SK-N-SH (cell line): Measurements from ENCODE around the gene NID1. TPM values are rescaled to one million over a fixed set of nuclear protein-coding genes. Genes with fewer than 3 reads are reported as not detected.

Source experiments
- CTCF ChIA-PET: fragments of 300-600, 350-600 bp; formaldehyde crosslinking; extraction: SDS; loops from one replicate; lab custom pipeline; 2021; lab: Yijun Ruan, JAX
- POLR2A ChIA-PET: fragments of 350-600 bp; sonication (Branson Sonifier 250); formaldehyde crosslinking; extraction: SDS; loops from one replicate; lab custom pipeline; 2020; ENCODE audit warnings: antibody characterized with exemption, inconsistent platforms; lab: Yijun Ruan, JAX
- DNase-seq: peaks from one replicate; pipeline ENCODE4 v3.0.0; 2012
- H2AFZ ChIP-seq: fragments of 200-600 bp; sonication (generic); 2 replicates; pipeline ENCODE4 v1.8.1; 2016; ENCODE audit warnings: antibody characterized with exemption, mild to moderate bottlenecking, low read depth
- H3F3A ChIP-seq: fragments of 200-600 bp; sonication (generic); replicated peaks from 2 replicates; pipeline ENCODE3; 2016; ENCODE audit warnings: antibody characterized with exemption, mild to moderate bottlenecking; ENCODE audit not compliant: insufficient read depth
- H3K27ac ChIP-seq, 2 experiments: fragments of 200-500 bp in 1 of 2; fragments of 200-600 bp in 1 of 2; sonication (Bioruptor generic) in 1 of 2; sonication (generic), shearing (Covaris generic) in 1 of 2; 2 replicates each; pipeline versions ENCODE4 v1.5.1 to v1.6.1; 2014 to 2016; ENCODE audit warnings: low read depth in 2 of 2, inconsistent platforms in 1 of 2, low read length in 1 of 2, mild to moderate bottlenecking in 1 of 2, mixed read lengths in 1 of 2
- H3K27me3 ChIP-seq: fragments of 200-600 bp; sonication (generic), shearing (Covaris generic); 2 replicates; pipeline ENCODE4 v1.6.1; 2016; ENCODE audit warnings: mixed run types; ENCODE audit not compliant: insufficient read depth
- H3K36me3 ChIP-seq, 2 experiments: fragments of 200-500 bp in 1 of 2; fragments of 200-600 bp in 1 of 2; sonication (Bioruptor generic) in 1 of 2; sonication (generic) in 1 of 2; replicated peaks in 1 of 2; 2 replicates each; pipeline versions ENCODE3 to v1.5.1; 2014 to 2016; ENCODE audit warnings: low read length in 1 of 2, mild to moderate bottlenecking in 1 of 2; ENCODE audit not compliant: insufficient read depth in 2 of 2, control insufficient read depth in 1 of 2
- H3K4me1 ChIP-seq, 2 experiments: fragments of 200-500 bp in 1 of 2; fragments of 200-600 bp in 1 of 2; sonication (Bioruptor generic) in 1 of 2; sonication (generic), shearing (Covaris generic) in 1 of 2; 2 replicates each; pipeline versions ENCODE4 v1.5.1 to v1.6.1; 2014 to 2016; ENCODE audit warnings: low read depth in 1 of 2, low read length in 1 of 2, mixed run types in 1 of 2; ENCODE audit not compliant: insufficient read depth in 2 of 2, control insufficient read depth in 1 of 2
- H3K4me2 ChIP-seq: fragments of 200-600 bp; sonication (generic), shearing (Covaris generic); 2 replicates; pipeline ENCODE4 v1.6.1; 2017; ENCODE audit warnings: mixed run types
- H3K4me3 ChIP-seq, 2 experiments: fragments of 200-500 bp in 1 of 2; fragments of 200-600 bp in 1 of 2; sonication (Bioruptor generic) in 1 of 2; sonication (generic), shearing (Covaris generic) in 1 of 2; 2 replicates each; pipeline versions ENCODE4 v1.5.1 to v1.8.1; 2014 to 2016; ENCODE audit warnings: low read depth in 2 of 2, inconsistent platforms in 1 of 2, low read length in 1 of 2, mild to moderate bottlenecking in 1 of 2, mixed read lengths in 1 of 2, moderate library complexity in 1 of 2
- H3K79me2 ChIP-seq: fragments of 200-600 bp; sonication (generic); 2 replicates; pipeline ENCODE4 v1.8.1; 2017; ENCODE audit warnings: mild to moderate bottlenecking; ENCODE audit not compliant: insufficient read depth
- H3K9ac ChIP-seq: fragments of 200-600 bp; sonication (generic); 2 replicates; pipeline ENCODE4 v1.6.1; 2017; ENCODE audit warnings: mixed run types
- H3K9me2 ChIP-seq: fragments of 200-600 bp; sonication (generic); 2 replicates; pipeline ENCODE4 v1.6.1; 2017; ENCODE audit warnings: mixed run types
- H3K9me3 ChIP-seq: fragments of 200-600 bp; sonication (generic); 2 replicates; pipeline ENCODE4 v1.6.1; 2017; ENCODE audit warnings: mixed run types, mild to moderate bottlenecking, moderate library complexity
- H4K20me1 ChIP-seq: fragments of 200-600 bp; sonication (generic); 2 replicates; pipeline ENCODE4 v1.6.1; 2017; ENCODE audit warnings: mild to moderate bottlenecking, mixed run types; ENCODE audit not compliant: insufficient read depth
- CHD2 ChIP-seq: fragments of 150-350 bp; IDR thresholded peaks from 2 replicates; pipeline ENCODE4 v1.6.1; 2018; ENCODE audit warnings: low read length; ENCODE audit not compliant: partially characterized antibody
- FOXM1 ChIP-seq: IDR thresholded peaks from 2 replicates; pipeline ENCODE4 v1.4.0; 2012; ENCODE audit warnings: low read depth, mild to moderate bottlenecking
- GABPA ChIP-seq: IDR thresholded peaks from 2 replicates; pipeline ENCODE4 v1.4.0; 2012; ENCODE audit warnings: low read depth, mild to moderate bottlenecking
- MXI1 ChIP-seq: IDR thresholded peaks from 2 replicates; pipeline ENCODE4 v1.6.1; 2012; ENCODE audit warnings: mild to moderate bottlenecking, low read depth, low read length, improper control_type of control experiment
- NRF1 ChIP-seq: IDR thresholded peaks from 2 replicates; pipeline ENCODE4 v1.6.1; 2012; ENCODE audit warnings: low read depth, mild to moderate bottlenecking, low read length
- RAD21 ChIP-seq: IDR thresholded peaks from 2 replicates; pipeline ENCODE4 v1.6.1; 2012; ENCODE audit warnings: mild to moderate bottlenecking, low read length
- RCOR1 ChIP-seq: fragments of 150-350 bp; IDR thresholded peaks from 2 replicates; pipeline ENCODE4 v1.6.1; 2017; ENCODE audit warnings: antibody characterized with exemption, low read length
- RFX5 ChIP-seq: IDR thresholded peaks from 2 replicates; pipeline ENCODE4 v1.6.1; 2012; ENCODE audit warnings: mild to moderate bottlenecking, improper control_type of control experiment, low read length
- SIN3A ChIP-seq: IDR thresholded peaks from 2 replicates; pipeline ENCODE4 v1.6.1; 2012; ENCODE audit warnings: low read depth, mild to moderate bottlenecking, low read length, moderate library complexity, borderline replicate concordance
- SMC3 ChIP-seq: IDR thresholded peaks from 2 replicates; pipeline ENCODE4 v1.6.1; 2012; ENCODE audit warnings: low read depth, low read length, improper control_type of control experiment
- TAF1 ChIP-seq: IDR thresholded peaks from 2 replicates; pipeline ENCODE4 v1.6.1; 2012; ENCODE audit warnings: low read depth, mild to moderate bottlenecking, low read length, moderate library complexity, borderline replicate concordance
- TCF12 ChIP-seq: IDR thresholded peaks from 2 replicates; pipeline ENCODE4 v1.4.0; 2012
- TEAD4 ChIP-seq: IDR thresholded peaks from 2 replicates; pipeline ENCODE4 v1.4.0; 2012; ENCODE audit warnings: mild to moderate bottlenecking, borderline replicate concordance; ENCODE audit not compliant: insufficient read depth
- USF1 ChIP-seq: IDR thresholded peaks from 2 replicates; pipeline ENCODE4 v1.4.0; 2012; ENCODE audit warnings: low read depth, borderline replicate concordance
- USF2 ChIP-seq: fragments of 150-350 bp; IDR thresholded peaks from 2 replicates; pipeline ENCODE4 v1.6.1; 2017; ENCODE audit warnings: antibody characterized with exemption, low read length, low read depth, borderline replicate concordance
- ZBTB33 ChIP-seq: IDR thresholded peaks from 2 replicates; pipeline ENCODE4 v1.4.0; 2012; ENCODE audit warnings: low read depth, borderline replicate concordance
- WGBS: methylation state at CpG from one replicate; pipeline ENCODE4 v1.1.6; 2017; ENCODE audit warnings: low lambda C conversion rate; 5-methylcytosine and 5-hydroxymethylcytosine counted together
- polyA plus RNA-seq, 3 experiments: library from polyadenylated mRNA; depleted of rRNA; stranded (reverse); fragments of >200 nt; gene quantifications; 2 replicates each; pipeline ENCODE4 v1.2.3, GENCODE V29; 2012
- TF ChIP-seq, protein P1 (sequence below): IDR thresholded peaks from 2 replicates; pipeline ENCODE4 v1.6.1; 2012; ENCODE audit warnings: mild to moderate bottlenecking, low read depth, low read length, moderate library complexity
- TF ChIP-seq, protein P2 (sequence below): IDR thresholded peaks from 2 replicates; pipeline ENCODE4; 2012
- TF ChIP-seq, protein P3 (sequence below): IDR thresholded peaks from 2 replicates; pipeline ENCODE4 v1.4.0; 2012; ENCODE audit warnings: low read depth

Gene NID1
- polyA plus RNA-seq, 1 of the 3 experiments (the other 2 are of a cell fraction), result 74.3 TPM

DNA sequence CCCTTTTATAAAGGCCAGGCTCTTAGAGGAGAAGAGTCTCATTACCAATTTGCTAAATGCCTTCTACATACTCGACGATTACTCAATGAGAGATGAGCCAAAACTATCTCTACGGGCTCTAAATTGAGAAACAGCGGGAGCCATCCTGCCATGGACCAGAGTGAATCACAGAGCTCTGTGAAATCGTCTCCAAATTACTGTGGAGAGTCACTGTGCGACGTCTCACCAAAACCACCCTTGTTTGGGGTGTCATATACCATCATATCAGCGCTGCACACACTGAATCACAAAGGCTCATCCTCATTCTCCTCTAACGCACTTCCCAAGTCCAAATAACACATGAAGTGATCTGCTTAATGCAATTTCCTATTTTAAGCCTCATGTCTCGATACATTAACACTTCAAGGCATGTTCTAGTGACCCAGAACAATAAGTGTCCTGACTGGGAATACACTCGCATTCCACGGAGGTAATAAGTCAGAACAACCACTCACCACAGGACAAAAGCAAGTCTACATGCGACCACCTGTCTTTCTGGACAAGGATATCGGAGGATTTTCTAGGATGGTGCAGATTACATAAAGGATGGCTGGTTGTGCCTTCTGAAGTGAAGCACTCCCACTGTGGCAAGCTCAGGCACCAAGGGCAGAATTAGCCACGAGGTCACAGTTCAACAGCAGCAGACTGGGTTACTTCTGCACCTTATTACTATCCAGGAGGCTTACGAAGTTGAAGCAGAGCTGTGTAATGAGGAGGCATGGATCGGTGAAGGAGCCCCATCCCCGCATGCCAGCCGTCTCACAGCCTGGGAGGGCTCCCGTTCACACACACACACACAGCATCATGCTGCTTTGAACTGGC is 44.3 kb downstream of the NID1 start:
- Histone ChIP-seq H3K4me1 (peaks cover 0 to 3% of the 10 kb centered on the region in 2 experiments; a peak in 1 of 4 replicates), H3K4me2 (no peak overlapping the region), H3K4me3 (no peak overlapping the region), H3K27ac (no peak overlapping the region), H4K20me1 (no peaks in the 10 kb centered on the region), H3K9ac (no peak overlapping the region), H3K9me2 (no peaks in the 10 kb centered on the region), H3K79me2 (no peaks in the 10 kb centered on the region), H3K27me3 (no peaks in the 10 kb centered on the region), H3K36me3 (peaks cover 9 to 25% of the 10 kb centered on the region in 2 experiments), H3K9me3 (no peaks in the 10 kb centered on the region), H3F3A (no peaks in the 10 kb centered on the region), H2AFZ (no peak overlapping the region)
- DNase-seq, result no peak
- POLR2A ChIA-PET, result no interaction called here
- TF ChIP-seq ZBTB33, result no peak
- no peak for TF ChIP-seq RFX5
- TF ChIP-seq NRF1, result no peak
- TF ChIP-seq RCOR1, result no peak
- TF ChIP-seq MXI1, result no peak
- no peak for TF ChIP-seq SMC3
- TF ChIP-seq USF1, result no peak
- TF ChIP-seq FOXM1, result no peak
- TF ChIP-seq TCF12, result no peak
- TF ChIP-seq, protein P1, sequence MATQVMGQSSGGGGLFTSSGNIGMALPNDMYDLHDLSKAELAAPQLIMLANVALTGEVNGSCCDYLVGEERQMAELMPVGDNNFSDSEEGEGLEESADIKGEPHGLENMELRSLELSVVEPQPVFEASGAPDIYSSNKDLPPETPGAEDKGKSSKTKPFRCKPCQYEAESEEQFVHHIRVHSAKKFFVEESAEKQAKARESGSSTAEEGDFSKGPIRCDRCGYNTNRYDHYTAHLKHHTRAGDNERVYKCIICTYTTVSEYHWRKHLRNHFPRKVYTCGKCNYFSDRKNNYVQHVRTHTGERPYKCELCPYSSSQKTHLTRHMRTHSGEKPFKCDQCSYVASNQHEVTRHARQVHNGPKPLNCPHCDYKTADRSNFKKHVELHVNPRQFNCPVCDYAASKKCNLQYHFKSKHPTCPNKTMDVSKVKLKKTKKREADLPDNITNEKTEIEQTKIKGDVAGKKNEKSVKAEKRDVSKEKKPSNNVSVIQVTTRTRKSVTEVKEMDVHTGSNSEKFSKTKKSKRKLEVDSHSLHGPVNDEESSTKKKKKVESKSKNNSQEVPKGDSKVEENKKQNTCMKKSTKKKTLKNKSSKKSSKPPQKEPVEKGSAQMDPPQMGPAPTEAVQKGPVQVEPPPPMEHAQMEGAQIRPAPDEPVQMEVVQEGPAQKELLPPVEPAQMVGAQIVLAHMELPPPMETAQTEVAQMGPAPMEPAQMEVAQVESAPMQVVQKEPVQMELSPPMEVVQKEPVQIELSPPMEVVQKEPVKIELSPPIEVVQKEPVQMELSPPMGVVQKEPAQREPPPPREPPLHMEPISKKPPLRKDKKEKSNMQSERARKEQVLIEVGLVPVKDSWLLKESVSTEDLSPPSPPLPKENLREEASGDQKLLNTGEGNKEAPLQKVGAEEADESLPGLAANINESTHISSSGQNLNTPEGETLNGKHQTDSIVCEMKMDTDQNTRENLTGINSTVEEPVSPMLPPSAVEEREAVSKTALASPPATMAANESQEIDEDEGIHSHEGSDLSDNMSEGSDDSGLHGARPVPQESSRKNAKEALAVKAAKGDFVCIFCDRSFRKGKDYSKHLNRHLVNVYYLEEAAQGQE, result no peak
- TF ChIP-seq RAD21, result no peak
- no peak for TF ChIP-seq TEAD4
- TF ChIP-seq GABPA, result no peak
- TF ChIP-seq, protein P2, sequence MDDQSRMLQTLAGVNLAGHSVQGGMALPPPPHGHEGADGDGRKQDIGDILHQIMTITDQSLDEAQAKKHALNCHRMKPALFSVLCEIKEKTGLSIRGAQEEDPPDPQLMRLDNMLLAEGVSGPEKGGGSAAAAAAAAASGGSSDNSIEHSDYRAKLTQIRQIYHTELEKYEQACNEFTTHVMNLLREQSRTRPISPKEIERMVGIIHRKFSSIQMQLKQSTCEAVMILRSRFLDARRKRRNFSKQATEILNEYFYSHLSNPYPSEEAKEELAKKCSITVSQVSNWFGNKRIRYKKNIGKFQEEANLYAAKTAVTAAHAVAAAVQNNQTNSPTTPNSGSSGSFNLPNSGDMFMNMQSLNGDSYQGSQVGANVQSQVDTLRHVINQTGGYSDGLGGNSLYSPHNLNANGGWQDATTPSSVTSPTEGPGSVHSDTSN, result no peak
- TF ChIP-seq USF2, result no peak
- no peak for TF ChIP-seq CHD2
- TF ChIP-seq SIN3A, result no peak
- TF ChIP-seq, protein P3, sequence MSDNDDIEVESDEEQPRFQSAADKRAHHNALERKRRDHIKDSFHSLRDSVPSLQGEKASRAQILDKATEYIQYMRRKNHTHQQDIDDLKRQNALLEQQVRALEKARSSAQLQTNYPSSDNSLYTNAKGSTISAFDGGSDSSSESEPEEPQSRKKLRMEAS, result no peak
- no peak for TF ChIP-seq TAF1
- WGBS, result 85% methylated on average over 18 of the region's 20 CpGs
- CTCF ChIA-PET, result no interaction called here
